Effector CD8-positive, alpha-beta T cell (primary cell): ENCODE measurements around the gene LDAF1.
"Not testable (repeated sequence)": the region's sequence is repeated elsewhere in the genome, so short reads cannot be mapped to it uniquely, and the experiment has no call there.

Source experiments
- DNase-seq: peaks from one replicate; lab custom pipeline; 2025; lab: John Stamatoyannopoulos, UW

The LDAF1 gene

GRCh38 chr16:21162661-21163151 lies 4.2 kb downstream of the LDAF1 start:
- no peak for DNase-seq

DNA sequence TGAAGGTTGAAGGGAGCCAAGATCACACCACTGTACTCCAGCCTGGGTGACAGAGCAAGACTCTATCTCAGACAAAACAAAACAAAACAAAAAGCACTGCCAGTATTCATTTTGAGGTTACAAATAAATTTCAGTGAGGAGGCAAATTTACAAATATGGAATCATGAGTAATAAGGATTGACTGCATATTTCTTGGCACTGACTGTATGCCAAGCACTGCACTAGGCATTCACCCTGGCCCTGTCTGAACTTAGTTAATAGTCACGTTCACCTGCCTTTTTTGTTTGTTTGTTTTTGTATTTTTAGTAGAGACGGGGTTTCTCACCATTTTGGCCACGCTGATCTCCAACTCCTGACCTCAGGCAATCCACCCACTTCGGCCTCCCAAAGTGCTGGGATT lies 5.1 kb downstream of the LDAF1 start:
- no peak for DNase-seq

- DNase-seq: no peak
Observed at GRCh38 chr16:21164521-21165168, 6.2 kb downstream of the LDAF1 start.

GRCh38 chr16:21166561-21166961 lies 8.1 kb downstream of the LDAF1 start:
- DNase-seq: no peak

- no peak for DNase-seq
Observed at GRCh38 chr16:21167360-21167759, 8.9 kb downstream of the LDAF1 start.

DNA sequence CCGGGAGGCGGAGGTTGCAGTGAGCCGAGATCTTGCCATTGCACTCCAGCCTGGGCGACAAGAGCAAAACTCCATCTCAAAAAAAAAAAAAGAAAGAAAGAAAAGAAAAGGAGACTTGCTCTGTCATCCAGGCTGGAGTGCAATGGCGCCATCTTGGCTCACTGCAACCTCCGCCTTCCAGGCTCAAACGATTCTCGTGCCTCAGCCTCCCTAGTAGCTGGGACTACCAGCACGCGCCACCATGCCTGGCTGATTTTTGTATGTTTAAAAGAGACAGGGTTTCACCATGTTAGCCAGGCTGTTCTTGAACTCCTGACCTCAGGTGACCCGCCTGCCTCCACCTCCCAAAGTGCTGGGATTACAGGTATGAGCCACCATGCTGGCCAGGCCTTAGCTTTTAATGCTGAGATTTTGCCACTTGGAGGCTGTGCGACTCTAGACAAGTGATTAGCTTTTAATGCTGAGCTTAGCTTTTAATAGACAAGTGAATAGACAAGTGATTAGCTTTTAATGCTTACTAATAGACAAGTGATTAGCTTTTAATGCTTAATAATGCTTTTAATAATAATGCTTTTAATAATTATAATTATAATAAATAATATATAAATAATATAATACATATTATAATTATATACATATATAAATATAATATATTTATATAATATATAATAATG lies 9.6 kb downstream of the LDAF1 start:
- no peak for DNase-seq

- DNase-seq: no peak
Observed at GRCh38 chr16:21169249-21169981, 10.9 kb downstream of the LDAF1 start.

GRCh38 chr16:21170116-21170515 lies 11.6 kb downstream of the LDAF1 start:
- not testable (repeated sequence) for DNase-seq

DNA sequence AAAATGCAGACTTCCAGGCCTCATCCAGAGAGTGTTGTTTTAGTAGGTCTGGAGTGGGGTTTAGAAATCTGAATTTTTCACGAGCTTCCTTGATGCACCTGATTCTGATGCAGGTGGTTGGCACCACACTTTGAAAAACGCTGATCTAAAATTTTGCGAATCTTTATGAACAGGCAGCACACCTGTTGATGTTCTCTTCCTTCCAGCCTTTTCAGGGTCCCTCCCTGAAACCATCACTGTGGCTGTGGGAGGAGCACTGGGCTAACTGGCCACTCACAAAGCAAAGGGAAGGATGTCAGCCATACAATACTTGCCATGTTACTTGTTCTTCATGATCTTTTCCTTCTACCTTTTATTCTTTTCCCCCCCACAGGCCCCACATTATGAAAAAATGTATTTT lies 14.2 kb downstream of the LDAF1 start:
- no peak for DNase-seq

DNA sequence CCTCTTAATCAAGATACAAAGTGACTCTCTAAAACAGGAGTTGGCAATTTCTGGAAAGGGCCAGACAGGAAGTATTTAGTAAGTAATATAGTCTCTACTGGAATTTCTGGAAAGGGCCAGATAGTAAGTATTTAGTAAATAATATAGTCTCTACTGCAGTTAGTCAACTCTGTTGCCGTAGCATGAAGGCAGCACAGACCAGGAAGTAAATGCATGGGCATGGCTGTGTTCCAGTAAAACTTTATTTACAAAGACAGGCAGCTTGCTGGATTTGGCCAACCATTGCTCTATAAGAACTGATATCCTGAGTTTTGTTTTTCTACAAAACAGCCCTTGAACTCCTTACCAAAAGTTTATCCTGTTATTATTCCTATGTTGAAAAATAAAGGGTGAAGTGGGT lies 16.9 kb downstream of the LDAF1 start:
- DNase-seq: no peak

- no peak for DNase-seq
Observed at GRCh38 chr16:21179126-21179982, 20.9 kb downstream of the LDAF1 start.

GRCh38 chr16:21179983-21180365 lies 21.5 kb downstream of the LDAF1 start:
- no peak for DNase-seq

- DNase-seq: no peak
Observed at GRCh38 chr16:21183995-21184394, 25.5 kb downstream of the LDAF1 start.

DNA sequence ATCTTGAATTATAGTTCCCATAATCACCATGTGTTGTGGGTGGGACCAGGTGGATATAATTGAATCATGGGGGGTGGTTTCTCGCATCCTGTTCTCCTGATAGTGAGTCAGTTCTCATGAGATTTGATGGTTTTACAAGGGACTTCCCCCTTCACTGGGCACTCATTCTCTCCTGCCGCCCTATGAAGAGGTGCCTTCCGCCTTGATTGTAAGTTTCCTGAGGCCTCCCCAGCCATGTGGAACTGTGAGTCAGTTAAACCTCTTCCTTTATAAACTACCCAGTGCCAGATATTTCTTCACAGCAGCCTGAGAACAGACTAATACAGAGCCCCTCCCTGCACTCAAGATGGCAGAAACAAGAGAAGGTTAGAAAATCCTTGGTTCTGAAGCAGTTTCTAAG lies 26.4 kb downstream of the LDAF1 start:
- DNase-seq: no peak

DNA sequence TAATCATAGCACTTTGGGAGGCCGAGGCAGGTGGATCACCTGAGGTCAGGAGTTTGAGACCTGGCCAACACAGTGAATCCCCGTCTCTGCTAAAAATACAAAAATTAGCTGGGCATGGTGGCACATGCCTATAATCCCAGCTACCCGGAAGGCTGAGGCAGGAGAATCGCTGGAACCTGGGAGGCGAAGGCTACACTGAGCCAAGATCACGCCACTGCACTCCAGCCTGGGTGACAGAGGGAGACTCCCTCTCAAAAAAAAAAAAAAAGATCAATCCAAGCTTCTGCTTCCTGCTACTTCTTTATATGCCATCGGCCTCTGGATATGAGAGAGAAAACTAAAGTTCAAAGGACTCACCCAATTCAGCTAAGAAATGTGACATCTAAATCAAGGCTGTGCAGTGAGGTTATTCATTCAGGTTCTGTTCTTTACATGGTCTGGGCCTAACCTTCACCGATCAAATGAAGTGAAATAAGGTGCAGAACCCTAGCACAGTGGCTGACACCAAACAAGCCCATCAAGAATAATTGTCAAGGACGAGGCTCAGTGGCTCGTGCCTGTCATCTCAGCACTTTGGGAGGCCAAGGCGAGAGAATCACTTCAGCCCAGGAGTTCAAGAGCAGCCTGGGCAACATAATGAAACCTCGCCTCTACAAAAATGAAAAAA lies 27.3 kb downstream of the LDAF1 start:
- DNase-seq: no peak

- DNase-seq: no peak
Observed at GRCh38 chr16:21186326-21186691, 27.8 kb downstream of the LDAF1 start.

DNA sequence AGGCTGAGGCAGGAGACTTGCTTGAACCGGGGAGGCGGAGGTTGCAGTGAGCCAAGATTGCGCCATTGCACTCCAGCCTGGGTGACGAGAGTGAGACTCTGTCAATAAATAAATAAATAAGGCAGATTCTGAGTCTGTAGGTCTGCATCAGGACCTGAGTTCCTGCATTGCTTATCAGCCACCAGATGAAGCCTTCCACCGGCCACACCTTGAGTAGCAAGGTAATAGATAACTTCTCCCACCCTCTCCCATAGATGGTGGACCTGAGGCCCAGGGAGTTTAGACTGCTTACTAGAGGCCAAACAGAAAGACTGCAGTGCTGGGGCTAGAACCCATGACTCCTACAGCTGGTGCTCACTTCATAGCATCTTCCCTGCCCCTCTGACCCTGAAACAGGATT lies 30.8 kb downstream of the LDAF1 start:
- no peak for DNase-seq

- no peak for DNase-seq
Observed at GRCh38 chr16:21190013-21190412, 31.5 kb downstream of the LDAF1 start.

GRCh38 chr16:21190599-21190998 lies 32.1 kb downstream of the LDAF1 start:
- no peak for DNase-seq

DNA sequence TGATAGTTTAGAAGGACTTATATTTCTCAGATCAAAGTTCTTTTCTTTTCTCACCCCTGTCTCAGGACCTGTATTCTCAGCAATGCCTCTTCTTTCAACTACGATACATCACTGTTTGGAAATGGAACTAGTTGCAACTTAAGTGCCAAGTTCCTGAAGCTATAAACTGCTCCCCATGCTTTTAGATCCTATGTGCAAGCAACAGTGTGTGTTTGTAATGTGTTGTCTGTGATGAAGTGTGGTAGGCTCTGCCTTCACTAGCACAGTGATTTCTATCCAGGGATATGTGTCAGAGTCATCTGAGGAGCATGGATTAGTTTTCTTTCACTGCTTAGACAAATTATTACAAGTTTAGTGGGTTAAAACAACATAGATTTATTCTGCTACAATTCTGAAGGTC lies 34.5 kb downstream of the LDAF1 start:
- no peak for DNase-seq

DNA sequence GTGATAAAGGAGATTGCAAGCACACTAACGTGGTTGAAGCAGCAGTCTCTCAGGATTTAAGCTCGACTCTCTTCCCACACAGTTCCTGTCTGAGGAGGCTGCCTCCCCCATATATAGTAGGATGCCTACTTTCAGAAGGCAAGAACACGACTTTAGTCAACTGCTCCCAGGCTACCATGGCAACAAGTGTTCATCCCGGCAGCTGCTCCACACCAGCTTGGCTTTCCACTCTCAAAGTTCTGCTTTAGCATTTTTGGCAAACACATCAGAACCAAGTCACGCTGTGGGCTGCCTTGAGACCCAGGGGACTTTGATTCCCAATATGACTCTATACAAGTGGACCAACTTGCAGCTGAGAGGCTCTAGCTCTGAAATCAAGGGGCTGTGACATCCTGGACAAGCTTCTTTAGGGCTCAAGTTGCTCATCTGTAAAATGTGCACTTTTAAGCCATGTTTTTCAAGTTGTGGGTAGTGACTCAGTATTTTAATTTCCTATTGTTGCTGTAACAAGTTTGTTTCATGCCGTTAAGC lies 36.4 kb downstream of the LDAF1 start:
- no peak for DNase-seq
